Nephron progenitor cell (in vitro differentiated cells): ENCODE data around the gene CFAP57.

Experiments used
- DNase-seq: peaks from one replicate; pipeline ENCODE4 v3.0.0; 2021
- H3K27ac Mint-ChIP-seq: 2 replicates; pipeline ENCODE4 v1.8.0; 2021; ENCODE audit warnings: mild to moderate bottlenecking, moderate library complexity, mixed read lengths
- H3K27me3 Mint-ChIP-seq: 2 replicates; pipeline ENCODE4 v1.8.0; 2021; ENCODE audit warnings: mild to moderate bottlenecking, low read depth, mixed read lengths; ENCODE audit not compliant: poor library complexity
- H3K36me3 Mint-ChIP-seq: 2 replicates; pipeline ENCODE4 v1.8.0; 2021; ENCODE audit warnings: low read depth, mixed read lengths
- H3K4me1 Mint-ChIP-seq: 2 replicates; pipeline ENCODE4 v1.8.0; 2021; ENCODE audit warnings: mixed read lengths
- H3K4me3 Mint-ChIP-seq: 2 replicates; pipeline ENCODE4 v1.8.0; 2021; ENCODE audit warnings: mild to moderate bottlenecking, moderate library complexity, mixed read lengths
- H3K9me3 Mint-ChIP-seq: 2 replicates; pipeline ENCODE4 v1.8.0; 2021; ENCODE audit warnings: mild to moderate bottlenecking, moderate library complexity, mixed read lengths
- CTCF ChIP-seq: fragments of 200-600 bp; sonication (generic); IDR thresholded peaks from 2 replicates; pipeline ENCODE4 v1.5.0; 2021; ENCODE audit warnings: antibody characterized with exemption

The CFAP57 gene

GRCh38 chr1:43184388-43184787 is 12.3 kb downstream of the CFAP57 start:
- TF ChIP-seq CTCF, result no peak
- H3K4me1 Mint-ChIP-seq, result no peaks in the 10 kb centered on the region
- H3K27me3 Mint-ChIP-seq, result peaks cover 28% of the 10 kb centered on the region
- H3K27ac Mint-ChIP-seq, result no peak overlapping the region
- DNase-seq, result no peak
- no peak overlapping the region for H3K4me3 Mint-ChIP-seq
- H3K36me3 Mint-ChIP-seq, result no peaks in the 10 kb centered on the region
- H3K9me3 Mint-ChIP-seq, result peaks cover 8% of the 10 kb centered on the region

GRCh38 chr1:43184995-43185394 is 12.9 kb downstream of the CFAP57 start:
- H3K4me1 Mint-ChIP-seq, result no peaks in the 10 kb centered on the region
- H3K36me3 Mint-ChIP-seq, result no peaks in the 10 kb centered on the region
- no peak for DNase-seq
- peaks cover 14% of the 10 kb centered on the region for H3K9me3 Mint-ChIP-seq
- TF ChIP-seq CTCF, result no peak
- no peak overlapping the region for H3K4me3 Mint-ChIP-seq
- H3K27me3 Mint-ChIP-seq, result peaks cover 23% of the 10 kb centered on the region
- H3K27ac Mint-ChIP-seq, result no peak overlapping the region

- no peak overlapping the region for H3K4me3 Mint-ChIP-seq
- no peaks in the 10 kb centered on the region for H3K36me3 Mint-ChIP-seq
- H3K27ac Mint-ChIP-seq, result no peak overlapping the region
- peaks cover 35% of the 10 kb centered on the region for H3K9me3 Mint-ChIP-seq
- TF ChIP-seq CTCF, result no peak
- no peaks in the 10 kb centered on the region for H3K4me1 Mint-ChIP-seq
- no peak for DNase-seq
- peaks cover 6% of the 10 kb centered on the region for H3K27me3 Mint-ChIP-seq
Observed at GRCh38 chr1:43188106-43188505, 16.0 kb downstream of the CFAP57 start.

GRCh38 chr1:43194509-43194908 is 22.4 kb downstream of the CFAP57 start:
- TF ChIP-seq CTCF, result no peak

GRCh38 chr1:43197343-43198127 is 25.4 kb downstream of the CFAP57 start:
- Mint-ChIP-seq H3K4me3 (no peak overlapping the region), H3K9me3 (peaks cover 16% of the 10 kb centered on the region), H3K36me3 (no peaks in the 10 kb centered on the region), H3K27ac (no peak overlapping the region), H3K27me3 (peaks cover 3% of the 10 kb centered on the region), H3K4me1 (no peaks in the 10 kb centered on the region)
- no peak for TF ChIP-seq CTCF
- no peak for DNase-seq

More at GRCh38 chr1:43194509-43194908, 22.4 kb downstream of the CFAP57 start:
- Mint-ChIP-seq H3K4me3 (no peak overlapping the region), H3K4me1 (no peaks in the 10 kb centered on the region), H3K9me3 (peaks cover 39% of the 10 kb centered on the region), H3K27me3 (peaks cover 3% of the 10 kb centered on the region), H3K36me3 (no peaks in the 10 kb centered on the region), H3K27ac (no peak overlapping the region)
- DNase-seq, result no peak
